Neuronal stem cell (in vitro differentiated cells): Measurements from ENCODE around the gene ADGRV1.

Experiments used
- DNase-seq: peaks from one replicate; pipeline ENCODE4 v3.0.0-alpha.2; 2013; ENCODE audit warnings: low spot score
- H2AFZ ChIP-seq: one replicate; pipeline ENCODE4 v1.6.1; 2013; ENCODE audit warnings: mild to moderate bottlenecking, low read length, inconsistent platforms
- H2AK5ac ChIP-seq: 2 replicates; pipeline ENCODE4 v1.6.1; 2013; ENCODE audit warnings: low read depth, mild to moderate bottlenecking, inconsistent platforms, low read length, moderate library complexity, mixed read lengths
- H2BK120ac ChIP-seq: 2 replicates; pipeline ENCODE4 v1.6.1; 2013; ENCODE audit warnings: low read depth, mild to moderate bottlenecking, inconsistent platforms, low read length, moderate library complexity, mixed read lengths
- H2BK12ac ChIP-seq: one replicate; pipeline ENCODE4 v1.6.1; 2013; ENCODE audit warnings: low read length, inconsistent platforms
- H2BK15ac ChIP-seq: 2 replicates; pipeline ENCODE4 v1.6.1; 2013; ENCODE audit warnings: mild to moderate bottlenecking, low read length, inconsistent platforms, mixed read lengths
- H2BK5ac ChIP-seq: one replicate; pipeline ENCODE4 v1.6.1; 2013; ENCODE audit warnings: inconsistent platforms, mild to moderate bottlenecking, low read length, moderate library complexity
- H3K14ac ChIP-seq: one replicate; pipeline ENCODE4 v1.6.1; 2013; ENCODE audit warnings: low read length, inconsistent platforms
- H3K18ac ChIP-seq: 2 replicates; pipeline ENCODE4 v1.6.1; 2013; ENCODE audit warnings: low read length, inconsistent platforms
- H3K23ac ChIP-seq: 2 replicates; pipeline ENCODE4 v1.6.1; 2013; ENCODE audit warnings: low read depth, mild to moderate bottlenecking, mixed read lengths, low read length, inconsistent platforms; ENCODE audit not compliant: poor library complexity
- H3K27ac ChIP-seq: replicated peaks from 3 replicates; pipeline ENCODE4 v1.5.1; 2013; ENCODE audit warnings: low read length, inconsistent platforms
- H3K27me3 ChIP-seq, 3 experiments: 2 replicates each; pipeline ENCODE4 v1.6.1; 2013; ENCODE audit warnings: low read length in 3 of 3, mild to moderate bottlenecking in 2 of 3, inconsistent platforms in 1 of 3, low read depth in 1 of 3, mixed read lengths in 1 of 3, moderate library complexity in 1 of 3; ENCODE audit not compliant: control insufficient read depth in 3 of 3, insufficient read depth in 3 of 3
- H3K36me3 ChIP-seq, 2 donors: replicated peaks in 1 of 2; 2 replicates each; pipeline ENCODE4 v1.6.1; 2013; ENCODE audit warnings: low read length in 2 of 2; ENCODE audit not compliant: control insufficient read depth in 2 of 2, insufficient read depth in 2 of 2
- H3K4ac ChIP-seq: 2 replicates; pipeline ENCODE4 v1.6.1; 2013; ENCODE audit warnings: inconsistent platforms, mild to moderate bottlenecking, low read length, moderate library complexity
- H3K4me1 ChIP-seq, 2 donors: 1 replicate in 1 of 2; 2 replicates in 1 of 2; pipeline ENCODE4 v1.6.1; 2013; ENCODE audit warnings: low read length in 2 of 2, low read depth in 1 of 2; ENCODE audit not compliant: control insufficient read depth in 2 of 2, insufficient read depth in 1 of 2
- H3K4me2 ChIP-seq: one replicate; pipeline ENCODE4 v1.6.1; 2013; ENCODE audit warnings: mild to moderate bottlenecking, low read length, inconsistent platforms; ENCODE audit not compliant: insufficient read depth, poor library complexity, severe bottlenecking
- H3K4me3 ChIP-seq, 2 donors: 2 replicates each; pipeline ENCODE4 v1.5.1; 2013; ENCODE audit warnings: low read length in 2 of 2, mild to moderate bottlenecking in 2 of 2, inconsistent platforms in 1 of 2, moderate library complexity in 1 of 2
- H3K79me1 ChIP-seq: one replicate; pipeline ENCODE4 v1.6.1; 2013; ENCODE audit warnings: low read depth, mild to moderate bottlenecking, inconsistent platforms, low read length, moderate library complexity
- H3K9ac ChIP-seq: one replicate; pipeline ENCODE4 v1.6.1; 2013; ENCODE audit warnings: mild to moderate bottlenecking, low read depth, low read length, inconsistent platforms; ENCODE audit not compliant: poor library complexity
- H3K9me3 ChIP-seq, 2 donors: replicated peaks in 1 of 2; 2 replicates each; pipeline versions ENCODE3 to v1.6.1; 2013; ENCODE audit warnings: low read length in 2 of 2, mild to moderate bottlenecking in 2 of 2, inconsistent platforms in 1 of 2, low read depth in 1 of 2, mixed read lengths in 1 of 2, moderate library complexity in 1 of 2; ENCODE audit not compliant: control insufficient read depth in 2 of 2, insufficient read depth in 1 of 2
- H4K8ac ChIP-seq: one replicate; pipeline ENCODE4 v1.6.1; 2013; ENCODE audit warnings: low read depth, mild to moderate bottlenecking, inconsistent platforms, low read length, moderate library complexity
- H4K91ac ChIP-seq: one replicate; pipeline ENCODE4 v1.6.1; 2013; ENCODE audit warnings: low read length, low read depth, mild to moderate bottlenecking, inconsistent platforms; ENCODE audit not compliant: poor library complexity
- WGBS, 2 donors: extraction: QIAGEN DNeasy Blood & Tissue Kit; methylation state at CpG; one replicate each; pipeline ENCODE4 v1.1.7; 2013; ENCODE audit warnings: missing lambda C conversion rate in 2 of 2, mixed read lengths in 1 of 2; ENCODE audit not compliant: insufficient read length in 2 of 2, insufficient replicate concordance in 1 of 2; ENCODE audit errors: extremely low coverage in 2 of 2; 5-methylcytosine and 5-hydroxymethylcytosine counted together

The ADGRV1 gene

GRCh38 chr5:90739567-90739966 is 181.0 kb downstream of the ADGRV1 start:
- no peak overlapping the region for H3K9ac ChIP-seq
- H3K4me2 ChIP-seq, result no peak overlapping the region
- H3K14ac ChIP-seq, result no peak overlapping the region
- H3K4me3 ChIP-seq, result peak overlapping the region in 1 of 2 donors; percentile 23
- no peak overlapping the region for H3K4ac ChIP-seq
- H2AK5ac ChIP-seq, result no peak overlapping the region
- H2BK15ac ChIP-seq, result no peak overlapping the region
- no peak overlapping the region for H2BK120ac ChIP-seq
- no peak overlapping the region for H3K23ac ChIP-seq
- H3K27ac ChIP-seq, result no peak overlapping the region
- peaks cover 2 to 83% of the 10 kb centered on the region in 2 donors for H3K36me3 ChIP-seq
- H2BK5ac ChIP-seq, result no peak overlapping the region
- H2AFZ ChIP-seq, result no peak overlapping the region
- H3K79me1 ChIP-seq, result no peaks in the 10 kb centered on the region
- H2BK12ac ChIP-seq, result no peak overlapping the region
- no peaks in the 10 kb centered on the region for H3K27me3 ChIP-seq
- peaks cover 0 to 2% of the 10 kb centered on the region in 2 donors for H3K4me1 ChIP-seq
- no peak for DNase-seq
- no peak overlapping the region for H3K18ac ChIP-seq
- no peak overlapping the region for H4K8ac ChIP-seq
- peaks cover 3 to 48% of the 10 kb centered on the region in 2 donors for H3K9me3 ChIP-seq
- WGBS, 2 donors, result no CpG with 5 or more reads among the region's 1 CpG
- H4K91ac ChIP-seq, result no peak overlapping the region

GRCh38 chr5:90740244-90740799 is 181.7 kb downstream of the ADGRV1 start:
- no CpG with 5 or more reads among the region's 4 CpGs for WGBS, 2 donors
- Histone ChIP-seq H3K23ac (no peak overlapping the region), H2BK5ac (no peak overlapping the region), H3K9ac (no peak overlapping the region), H3K4ac (no peak overlapping the region), H4K8ac (no peak overlapping the region), H2BK12ac (no peak overlapping the region), H2AK5ac (no peak overlapping the region), H2AFZ (no peak overlapping the region), H3K27me3 (no peaks in the 10 kb centered on the region), H2BK15ac (no peak overlapping the region), H3K79me1 (no peaks in the 10 kb centered on the region), H3K4me1 (peaks cover 0 to 2% of the 10 kb centered on the region in 2 donors), H3K4me3 (no peak overlapping the region), H3K18ac (no peak overlapping the region), H3K9me3 (peaks cover 3 to 43% of the 10 kb centered on the region in 2 donors), H2BK120ac (no peak overlapping the region), H3K36me3 (peaks cover 2 to 85% of the 10 kb centered on the region in 2 donors), H4K91ac (no peak overlapping the region), H3K14ac (no peak overlapping the region), H3K4me2 (no peak overlapping the region), H3K27ac (no peak overlapping the region)
- no peak for DNase-seq

GRCh38 chr5:90741022-90741564 is 182.5 kb downstream of the ADGRV1 start:
- no peak overlapping the region for H3K9ac ChIP-seq
- no CpG with 5 or more reads among the region's 2 CpGs for WGBS, 2 donors

GRCh38 chr5:90746119-90746518 is 187.5 kb downstream of the ADGRV1 start:
- Histone ChIP-seq H3K14ac (no peak overlapping the region), H2AFZ (no peak overlapping the region), H2BK120ac (no peak overlapping the region), H3K4me2 (no peak overlapping the region), H3K79me1 (peaks cover 1% of the 10 kb centered on the region), H3K4me3 (no peak overlapping the region), H4K8ac (no peak overlapping the region), H3K9me3 (peaks cover 0 to 11% of the 10 kb centered on the region in 2 donors), H4K91ac (no peak overlapping the region), H2AK5ac (no peak overlapping the region), H2BK12ac (no peak overlapping the region), H3K4ac (no peak overlapping the region), H2BK15ac (no peak overlapping the region), H3K4me1 (peaks cover 0 to 4% of the 10 kb centered on the region in 2 donors), H3K27ac (no peak overlapping the region), H3K23ac (no peak overlapping the region), H3K36me3 (peaks cover 0 to 75% of the 10 kb centered on the region in 2 donors), H3K27me3 (no peaks in the 10 kb centered on the region), H2BK5ac (no peak overlapping the region), H3K18ac (no peak overlapping the region), H3K9ac (no peak overlapping the region)
- no peak for DNase-seq
- no CpG with 5 or more reads among the region's 1 CpG for WGBS, 2 donors

More at GRCh38 chr5:90741022-90741564, 182.5 kb downstream of the ADGRV1 start:
- Histone ChIP-seq H4K91ac (no peak overlapping the region), H3K4ac (no peak overlapping the region), H3K23ac (no peak overlapping the region), H2BK120ac (no peak overlapping the region), H3K27me3 (no peaks in the 10 kb centered on the region), H2BK5ac (no peak overlapping the region), H3K4me3 (no peak overlapping the region), H4K8ac (no peak overlapping the region), H3K4me1 (peaks cover 0 to 2% of the 10 kb centered on the region in 2 donors), H3K27ac (no peak overlapping the region), H2BK12ac (no peak overlapping the region), H3K14ac (no peak overlapping the region), H2AK5ac (no peak overlapping the region), H2BK15ac (no peak overlapping the region), H3K79me1 (no peaks in the 10 kb centered on the region), H3K9me3 (peaks cover 3 to 43% of the 10 kb centered on the region in 2 donors), H3K18ac (no peak overlapping the region), H3K36me3 (peaks cover 2 to 85% of the 10 kb centered on the region in 2 donors), H2AFZ (no peak overlapping the region), H3K4me2 (no peak overlapping the region)
- DNase-seq, result no peak
